BE2C (cell line): ENCODE data around the gene RAI1.

Experiments used
- DNase-seq: peaks from one replicate; pipeline ENCODE4 v3.0.0-alpha.2; 2020
- H3K27me3 ChIP-seq: fragments of 250-450 bp; sonication (Bioruptor Pico); 2 replicates; pipeline ENCODE4 v1.5.1; 2020; ENCODE audit warnings: mild to moderate bottlenecking
- H3K36me3 ChIP-seq: fragments of 250-450 bp; sonication (Bioruptor Pico); 2 replicates; pipeline ENCODE4 v1.5.1; 2020; ENCODE audit warnings: mild to moderate bottlenecking
- H3K4me1 ChIP-seq: fragments of 250-450 bp; sonication (Bioruptor Pico); 2 replicates; pipeline ENCODE4 v1.5.1; 2020
- H3K4me3 ChIP-seq: 2 replicates; pipeline ENCODE4 v1.5.1; 2011; ENCODE audit warnings: low read depth, low read length
- H3K9me3 ChIP-seq: fragments of 250-450 bp; sonication (Bioruptor Pico); 2 replicates; pipeline ENCODE4 v1.5.1; 2020
- CTCF ChIP-seq: IDR thresholded peaks from 2 replicates; pipeline ENCODE4 v1.5.1; 2012; ENCODE audit warnings: mild to moderate bottlenecking, low read depth, low read length

RAI1 gene

GRCh38 chr17:17844500-17844899 is 163.2 kb downstream of the RAI1 start:
- no peak for DNase-seq
- peaks cover 16% of the 10 kb centered on the region for H3K4me1 ChIP-seq
- H3K4me3 ChIP-seq: no peak overlapping the region
- no peaks in the 10 kb centered on the region for H3K36me3 ChIP-seq
- H3K9me3 ChIP-seq: no peaks in the 10 kb centered on the region
- H3K27me3 ChIP-seq: no peaks in the 10 kb centered on the region
- no peak for TF ChIP-seq CTCF

- H3K27me3 ChIP-seq: no peaks in the 10 kb centered on the region
- no peaks in the 10 kb centered on the region for H3K36me3 ChIP-seq
- no peak for TF ChIP-seq CTCF
- H3K4me1 ChIP-seq: peaks cover 14% of the 10 kb centered on the region
- DNase-seq: no peak
- H3K4me3 ChIP-seq: no peak overlapping the region
- no peaks in the 10 kb centered on the region for H3K9me3 ChIP-seq
These were observed 164.0 kb downstream of the RAI1 start for GRCh38 chr17:17845046-17845775.

- Histone ChIP-seq H3K27me3 (no peaks in the 10 kb centered on the region), H3K4me1 (peaks cover 10% of the 10 kb centered on the region), H3K36me3 (no peaks in the 10 kb centered on the region), H3K9me3 (no peaks in the 10 kb centered on the region), H3K4me3 (no peak overlapping the region)
- no peak for DNase-seq
- no peak for TF ChIP-seq CTCF
These were observed 164.7 kb downstream of the RAI1 start for GRCh38 chr17:17846003-17846402.

GRCh38 chr17:17846645-17847044 is 165.4 kb downstream of the RAI1 start:
- Histone ChIP-seq H3K27me3 (no peaks in the 10 kb centered on the region), H3K4me1 (peaks cover 9% of the 10 kb centered on the region), H3K9me3 (no peaks in the 10 kb centered on the region), H3K36me3 (no peaks in the 10 kb centered on the region), H3K4me3 (no peak overlapping the region)
- no peak for TF ChIP-seq CTCF
- DNase-seq: no peak

GRCh38 chr17:17847118-17847689 is 165.9 kb downstream of the RAI1 start:
- Histone ChIP-seq H3K9me3 (no peaks in the 10 kb centered on the region), H3K4me3 (no peak overlapping the region), H3K36me3 (no peaks in the 10 kb centered on the region), H3K4me1 (peaks cover 9% of the 10 kb centered on the region), H3K27me3 (no peaks in the 10 kb centered on the region)
- no peak for TF ChIP-seq CTCF
- DNase-seq: no peak

- DNase-seq: no peak
- Histone ChIP-seq H3K9me3 (no peaks in the 10 kb centered on the region), H3K27me3 (no peaks in the 10 kb centered on the region), H3K4me3 (no peak overlapping the region), H3K36me3 (no peaks in the 10 kb centered on the region), H3K4me1 (peaks cover 9% of the 10 kb centered on the region)
- TF ChIP-seq CTCF: no peak
These were observed 166.5 kb downstream of the RAI1 start for GRCh38 chr17:17847726-17848125.
